A549 (cell line): Measurements from ENCODE around the gene MAFG. TPM values are rescaled to one million over a fixed set of nuclear protein-coding genes. Genes with fewer than 3 reads are reported as not detected.

ENCODE experiments used
- ATAC-seq, 2 experiments: fragments of 200-7000 bp in 1 of 2; fragments of >200 bp in 1 of 2; cut with Nextera tagmentation in 1 of 2; cut with Tn5 transposase in 1 of 2; 3 replicates each; pipeline versions ENCODE4 v1.8.0 to v1.9.1; 2018 to 2020; ENCODE audit warnings: mild to moderate bottlenecking in 1 of 2, moderate library complexity in 1 of 2
- CTCF ChIA-PET: fragments of 300-600 bp; sonication (Branson Sonifier 250); formaldehyde crosslinking; extraction: SDS; loops from one replicate; lab custom pipeline; 2021; ENCODE audit warnings: antibody characterized with exemption, inconsistent platforms; lab: Yijun Ruan, JAX
- POLR2A ChIA-PET: fragments of 350-600 bp; formaldehyde crosslinking; extraction: SDS; loops from one replicate; lab custom pipeline; 2021; ENCODE audit warnings: antibody characterized with exemption, inconsistent platforms; lab: Yijun Ruan, JAX
- DNase-seq, 2 experiments: peaks; one replicate each; pipeline versions ENCODE4 v3.0.0 to v3.0.0-alpha.2; 2011 to 2016; ENCODE audit warnings: low read depth in 1 of 2, low spot score in 1 of 2
- FAIRE-seq: peaks from 2 replicates; lab custom pipeline; 2011; peaks lifted over from hg19 to GRCh38; lab: Jason Lieb, UNC
- H3K27ac ChIP-seq, 2 experiments: fragments of >200 bp; sonication (Bioruptor Twin); formaldehyde crosslinking; 3 replicates each; pipeline ENCODE4 v1.5.1; 2016 to 2017
- H3K4me1 ChIP-seq: fragments of >200 bp; sonication (Bioruptor Twin); formaldehyde crosslinking; 3 replicates; pipeline ENCODE4 v1.6.1; 2016
- H3K4me2 ChIP-seq: fragments of >200 bp; sonication (Bioruptor Twin); formaldehyde crosslinking; 3 replicates; pipeline ENCODE4 v1.6.1; 2016
- H3K4me3 ChIP-seq: fragments of >200 bp; sonication (Bioruptor Twin); formaldehyde crosslinking; 3 replicates; pipeline ENCODE4 v1.5.1; 2016
- H3K9me3 ChIP-seq: fragments of >200 bp; sonication (Bioruptor Twin); formaldehyde crosslinking; 3 replicates; pipeline ENCODE4 v1.6.1; 2016
- ATOH8 ChIP-seq: fragments of 250-450 bp; sonication (Bioruptor Pico); IDR thresholded peaks from 2 replicates; pipeline ENCODE4 v1.5.0; 2020; ENCODE audit warnings: low read depth, mild to moderate bottlenecking, moderate library complexity
- BHLHE40 ChIP-seq: IDR thresholded peaks from 2 replicates; pipeline ENCODE4 v1.6.1; 2012; ENCODE audit warnings: low read depth, low read length, inconsistent platforms
- CBX8 ChIP-seq: fragments of 200-600 bp; sonication (generic); IDR thresholded peaks from 2 replicates; pipeline ENCODE4 v1.6.1; 2016
- CHD2 ChIP-seq: fragments of 150-350 bp; IDR thresholded peaks from 2 replicates; pipeline ENCODE4 v1.6.1; 2014; ENCODE audit warnings: low read length; ENCODE audit not compliant: partially characterized antibody
- EHF ChIP-seq: fragments of 250-450 bp; sonication (Bioruptor Pico); IDR thresholded peaks from 2 replicates; pipeline ENCODE4 v1.5.0; 2020; ENCODE audit warnings: mild to moderate bottlenecking
- ELK1 ChIP-seq: fragments of 150-350 bp; IDR thresholded peaks from 2 replicates; pipeline ENCODE4 v1.6.1; 2014; ENCODE audit warnings: low read depth, mild to moderate bottlenecking, low read length
- FOSB ChIP-seq: fragments of 250-450 bp; sonication (Bioruptor Pico); IDR thresholded peaks from 2 replicates; pipeline ENCODE4 v1.5.0; 2020; ENCODE audit warnings: mild to moderate bottlenecking, moderate library complexity
- FOXS1 ChIP-seq: fragments of 250-450 bp; sonication (Bioruptor Pico); IDR thresholded peaks from 2 replicates; pipeline ENCODE4 v1.5.0; 2020; ENCODE audit warnings: mild to moderate bottlenecking, moderate library complexity
- GATA3 ChIP-seq: IDR thresholded peaks from 2 replicates; pipeline ENCODE4 v1.6.1; 2012; ENCODE audit warnings: borderline replicate concordance
- HOXB13 ChIP-seq: fragments of 250-450 bp; sonication (Bioruptor Pico); IDR thresholded peaks from 2 replicates; pipeline ENCODE4 v1.5.0; 2020; ENCODE audit warnings: low read depth, mild to moderate bottlenecking, moderate library complexity
- HOXB5 ChIP-seq: fragments of 250-450 bp; sonication (Bioruptor Pico); IDR thresholded peaks from 2 replicates; pipeline ENCODE4 v1.5.0; 2020; ENCODE audit warnings: mild to moderate bottlenecking, moderate library complexity
- KDM1A ChIP-seq: fragments of 200-600 bp; sonication (generic); IDR thresholded peaks from 2 replicates; pipeline ENCODE4 v1.6.1; 2016; ENCODE audit warnings: low read depth, mild to moderate bottlenecking
- MAX ChIP-seq: IDR thresholded peaks from 2 replicates; pipeline ENCODE4 v1.6.1; 2012
- RAD21 ChIP-seq, 2 experiments: fragments of >200 bp in 1 of 2; sonication (Bioruptor Twin) in 1 of 2; formaldehyde crosslinking in 1 of 2; IDR thresholded peaks in 1 of 2; conservative IDR thresholded peaks in 1 of 2; 2 replicates in 1 of 2; 3 replicates in 1 of 2; pipeline ENCODE4 v1.6.1; 2012 to 2018; ENCODE audit warnings: inconsistent platforms in 1 of 2
- RARB ChIP-seq: fragments of 250-450 bp; sonication (Bioruptor Pico); IDR thresholded peaks from 2 replicates; pipeline ENCODE4 v1.8.0; 2021; ENCODE audit warnings: mild to moderate bottlenecking, moderate library complexity
- SREBF2 ChIP-seq: fragments of 450-650 bp; IDR thresholded peaks from 2 replicates; pipeline ENCODE4 v1.6.1; 2014; ENCODE audit warnings: mild to moderate bottlenecking, moderate library complexity
- TFCP2L1 ChIP-seq: fragments of 250-450 bp; sonication (Bioruptor Pico); IDR thresholded peaks from 2 replicates; pipeline ENCODE4 v1.5.0; 2021; ENCODE audit warnings: mild to moderate bottlenecking
- TP53 ChIP-seq: fragments of 250-450 bp; sonication (Bioruptor Pico); IDR thresholded peaks from 2 replicates; pipeline ENCODE4 v1.5.0; 2021; ENCODE audit warnings: mild to moderate bottlenecking, moderate library complexity
- ZFP36 ChIP-seq: fragments of 450-650 bp; IDR thresholded peaks from 2 replicates; pipeline ENCODE4 v1.6.1; 2014; ENCODE audit warnings: borderline replicate concordance; ENCODE audit not compliant: partially characterized antibody
- WGBS: methylation state at CpG from one replicate; pipeline ENCODE4 v1.1.6; 2017; ENCODE audit errors: missing lambda C conversion rate; 5-methylcytosine and 5-hydroxymethylcytosine counted together
- polyA plus RNA-seq, 4 experiments: library from polyadenylated mRNA; depleted of rRNA in 3 of 4; stranded (reverse); fragments of >200 nt; fragmentation: RNase III in 1 of 4; extraction: RNeasy Plus Mini Kit Qiagen cat#74134 plus additional on column Dnase treatment in 1 of 4; gene quantifications; 2 replicates in 3 of 4; 3 replicates in 1 of 4; pipeline ENCODE4 v1.2.3, GENCODE V29; 2011 to 2017

Gene MAFG
- polyA plus RNA-seq, 2 of the 4 experiments (the other 2 are of a cell fraction), result 47.9 to 57.9 TPM

- DNase-seq, result peak in 1 of 2 experiments; percentile 66
- POLR2A ChIA-PET, result no interaction called here
- 85% methylated on average over 11 of the region's 15 CpGs for WGBS
- CTCF ChIA-PET, result interaction anchor here (1.2 to 2.8 kb wide), 7 partner anchors 13 to 84 kb away, joined by 3 to 7 read pairs (median 4); partner anchors contain the start of gene MAFG
- H3K9me3 ChIP-seq, result no peaks in the 10 kb centered on the region
- TF ChIP-seq BHLHE40 (no peak), RAD21 (conservative IDR thresholded peaks at IDR 0.05 in 1 of 2, IDR thresholded peaks at IDR 0.05 in 1 of 2) (peak in 1 of 2 experiments; percentile 52; a peak in 1 of 5 replicates)
- H3K4me1 ChIP-seq, result peaks cover 8% of the 10 kb centered on the region; the same call in 2 of the 3 replicates
- no peak overlapping the region for H3K4me3 ChIP-seq
- peak in 1 of 2 experiments; percentile 50; a peak in 3 of 6 replicates for ATAC-seq
- H3K27ac ChIP-seq, result no peak overlapping the region
- H3K4me2 ChIP-seq, result no peak overlapping the region
- FAIRE-seq, result no peak
These were observed 20.9 kb downstream of the MAFG start for GRCh38 chr17:81906476-81907218.

- ChIA-PET CTCF (interaction anchor here (0.6 to 2.8 kb wide), 7 partner anchors 14 to 125 kb away, joined by 3 to 7 read pairs (median 5); partner anchors contain the start of gene MAFG), POLR2A (no interaction called here)
- ATAC-seq, result no peak
- Histone ChIP-seq H3K4me2 (no peak overlapping the region), H3K4me3 (no peak overlapping the region), H3K9me3 (no peaks in the 10 kb centered on the region), H3K27ac (no peak overlapping the region), H3K4me1 (peaks cover 7% of the 10 kb centered on the region; the same call in 2 of the 3 replicates)
- no peak for DNase-seq
- no peak for FAIRE-seq
- TF ChIP-seq MAX (no peak), ELK1 (no peak), TP53 (CRISPR knock-in tag) (no peak), ZFP36 (no peak), KDM1A (no peak), GATA3 (no peak), CBX8 (no peak), RAD21 (conservative IDR thresholded peaks at IDR 0.05 in 1 of 2, IDR thresholded peaks at IDR 0.05 in 1 of 2) (no peak), FOSB (CRISPR knock-in tag) (no peak), RARB (CRISPR knock-in tag) (no peak)
- 88% methylated on average over 9 of the region's 10 CpGs for WGBS
These were observed 21.5 kb downstream of the MAFG start for GRCh38 chr17:81905993-81906392.

- no peak for TF ChIP-seq TFCP2L1
- TF ChIP-seq SREBF2, result no peak
- TF ChIP-seq FOXS1 (CRISPR knock-in tag), result no peak
- TF ChIP-seq EHF (CRISPR knock-in tag), result no peak
- TF ChIP-seq CHD2, result no peak
- no peak for TF ChIP-seq HOXB13 (CRISPR knock-in tag)
- no peak for TF ChIP-seq HOXB5 (CRISPR knock-in tag)
- no peak for TF ChIP-seq ATOH8
- DNase-seq (no peak), FAIRE-seq (no peak), ATAC-seq (no peak)
- WGBS, result 91% methylated on average over 16 of the region's 16 CpGs
- Histone ChIP-seq H3K9me3 (no peaks in the 10 kb centered on the region), H3K27ac (no peak overlapping the region), H3K4me3 (no peak overlapping the region), H3K4me1 (peaks cover 4% of the 10 kb centered on the region; the same call in 2 of the 3 replicates), H3K4me2 (no peak overlapping the region)
- ChIA-PET CTCF (interaction anchor here (0.6 to 2.8 kb wide), 5 partner anchors 23 to 125 kb away, joined by 4 to 7 read pairs (median 5); partner anchors contain the start of gene MAFG), POLR2A (no interaction called here)
These were observed 22.1 kb downstream of the MAFG start for GRCh38 chr17:81905424-81905875.
